Stimulated activated CD4-positive, alpha-beta T cell treated with anti-CD3 and anti-CD28 coated beads, TNF-alpha, amount 100 ng/mL, for 4 hours (primary cell): ENCODE measurements around the gene DCAF17.
"Not testable (repeated sequence)": the region's sequence is repeated elsewhere in the genome, so short reads cannot be mapped to it uniquely, and the experiment has no call there.

Source experiments
- DNase-seq, 3 experiments: peaks; one replicate each; pipeline ENCODE4 v3.0.0-alpha.2; 2020; ENCODE audit warnings: low read depth in 3 of 3

DCAF17 gene

GRCh38 chr2:171459498-171459897 is 25.5 kb downstream of the DCAF17 start:
- DNase-seq = no peak

- no peak for DNase-seq
Observed at GRCh38 chr2:171460537-171460936, 26.5 kb downstream of the DCAF17 start.

- no peak for DNase-seq
Observed at GRCh38 chr2:171469176-171469575, 35.1 kb downstream of the DCAF17 start.

- DNase-seq = no peak
Observed at GRCh38 chr2:171470129-171470528, 36.1 kb downstream of the DCAF17 start.

- no peak for DNase-seq
Observed at GRCh38 chr2:171475979-171476378, 42.0 kb downstream of the DCAF17 start.

GRCh38 chr2:171478345-171478744 is 44.3 kb downstream of the DCAF17 start:
- no peak for DNase-seq

GRCh38 chr2:171479154-171479814 is 45.3 kb downstream of the DCAF17 start:
- DNase-seq = no peak

GRCh38 chr2:171480908-171481307 is 46.9 kb downstream of the DCAF17 start:
- no peak for DNase-seq

- no peak for DNase-seq
Observed at GRCh38 chr2:171482308-171482707, 48.3 kb downstream of the DCAF17 start.

GRCh38 chr2:171482877-171483276 is 48.9 kb downstream of the DCAF17 start:
- DNase-seq = no peak

- no peak for DNase-seq
Observed at GRCh38 chr2:171483793-171484192, 49.8 kb downstream of the DCAF17 start.

- no peak for DNase-seq
Observed at GRCh38 chr2:171485116-171485515, 51.1 kb downstream of the DCAF17 start.

GRCh38 chr2:171487201-171487600 is 53.2 kb downstream of the DCAF17 start:
- no peak for DNase-seq

- DNase-seq = no peak
Observed at GRCh38 chr2:171487803-171488259, 53.8 kb downstream of the DCAF17 start.

- no peak for DNase-seq
Observed at GRCh38 chr2:171490577-171490976, 56.6 kb downstream of the DCAF17 start.

GRCh38 chr2:171491292-171491691 is 57.3 kb downstream of the DCAF17 start:
- no peak for DNase-seq

GRCh38 chr2:171492664-171493063 is 58.6 kb downstream of the DCAF17 start:
- DNase-seq = no peak

GRCh38 chr2:171497664-171498063 is 63.6 kb downstream of the DCAF17 start:
- not testable (repeated sequence) for DNase-seq

GRCh38 chr2:171505374-171505773 is 71.3 kb downstream of the DCAF17 start:
- DNase-seq = no peak

GRCh38 chr2:171509945-171510731 is 76.1 kb downstream of the DCAF17 start:
- no peak for DNase-seq

GRCh38 chr2:171512014-171512413 is 78.0 kb downstream of the DCAF17 start:
- no peak for DNase-seq

GRCh38 chr2:171512683-171513195 is 78.7 kb downstream of the DCAF17 start:
- no peak for DNase-seq

GRCh38 chr2:171513719-171514160 is 79.7 kb downstream of the DCAF17 start:
- DNase-seq = no peak
